Breast epithelium (tissue), 4 donors: ENCODE results near the gene NDST1. TPM values are rescaled to one million over a fixed set of nuclear protein-coding genes. Genes with fewer than 3 reads are reported as not detected.
A peak's percentile ranks its signal among the peaks of the same experiment; 100 is the strongest.

ENCODE experiments used
- DNase-seq, 2 donors: peaks; one replicate each; pipeline ENCODE4 v3.0.0-alpha.2; 2019; ENCODE audit warnings: low spot score in 2 of 2
- H3K27ac ChIP-seq, 2 donors: fragments of 200-600 bp; sonication (generic) in 1 of 2; one replicate each; pipeline ENCODE4 v1.5.1; 2016 to 2019; ENCODE audit warnings: mild to moderate bottlenecking in 1 of 2
- H3K27me3 ChIP-seq, 2 donors: fragments of 200-600 bp; sonication (generic) in 1 of 2; one replicate each; pipeline versions ENCODE4 v1.5.1 to v1.6.0; 2017 to 2019; ENCODE audit warnings: control low read depth in 1 of 2, mild to moderate bottlenecking in 1 of 2
- H3K36me3 ChIP-seq: fragments of 200-600 bp; one replicate; pipeline ENCODE4 v1.5.1; 2019
- H3K4me1 ChIP-seq, 2 donors: fragments of 200-600 bp; sonication (generic); one replicate each; pipeline ENCODE4 v1.5.1; 2016 to 2019; ENCODE audit warnings: control low read depth in 1 of 2
- H3K4me3 ChIP-seq, 3 donors: fragments of 200-600 bp; sonication (generic); 1 replicate in 2 of 3; 2 replicates in 1 of 3; pipeline ENCODE4 v1.5.1; 2016 to 2019; ENCODE audit warnings: mild to moderate bottlenecking in 3 of 3, moderate library complexity in 2 of 3
- H3K9me3 ChIP-seq, 2 donors: fragments of 200-600 bp; sonication (generic) in 1 of 2; one replicate each; pipeline ENCODE4 v1.5.1; 2016 to 2019; ENCODE audit warnings: control low read depth in 1 of 2
- POLR2A ChIP-seq: fragments of 450-650 bp; IDR thresholded peaks from one replicate; pipeline ENCODE4 v1.6.1; 2016; ENCODE audit warnings: antibody characterized with exemption, mild to moderate bottlenecking, moderate library complexity
- POLR2AphosphoS5 ChIP-seq, 3 donors: sonication (generic); formaldehyde crosslinking; IDR thresholded peaks; one replicate each; pipeline ENCODE4 v1.6.1; 2017; ENCODE audit warnings: antibody characterized with exemption in 3 of 3
- intact Hi-C: fragments of 100-400 bp; cut with DNase I; formaldehyde crosslinking; loops from one replicate; pipeline ENCODE4 v1.15.1; 2023; ENCODE audit warnings: low total_unique reads
- total RNA-seq, 3 donors: library from RNA; depleted of rRNA; stranded (reverse); fragments of >200 nt; gene quantifications; one replicate each; pipeline ENCODE4 v1.1.0, GENCODE V29; 2016
- TF ChIP-seq, protein P1 (sequence below), 3 donors: fragments of 450-650 bp; IDR thresholded peaks; one replicate each; pipeline ENCODE4 v1.5.1; 2016 to 2017; ENCODE audit warnings: antibody characterized with exemption in 3 of 3, mild to moderate bottlenecking in 3 of 3, moderate library complexity in 3 of 3

NDST1 gene
- total RNA-seq, 3 donors from 2014 or later: 46.7 to 92.3 (median 74.1) TPM

GRCh38 chr5:150587016-150587415 lies 79.1 kb downstream of the NDST1 start:
- Histone ChIP-seq H3K4me1 (peaks cover 4 to 13% of the 10 kb centered on the region in 2 donors), H3K27me3 (no peaks in the 10 kb centered on the region), H3K27ac (no peak overlapping the region), H3K4me3 (no peak overlapping the region), H3K9me3 (no peaks in the 10 kb centered on the region), H3K36me3 (no peaks in the 10 kb centered on the region)
- no peak for DNase-seq
- TF ChIP-seq POLR2A (no peak), POLR2AphosphoS5 (IDR thresholded peaks at IDR 0.05) (no peak)
- TF ChIP-seq, protein P1, sequence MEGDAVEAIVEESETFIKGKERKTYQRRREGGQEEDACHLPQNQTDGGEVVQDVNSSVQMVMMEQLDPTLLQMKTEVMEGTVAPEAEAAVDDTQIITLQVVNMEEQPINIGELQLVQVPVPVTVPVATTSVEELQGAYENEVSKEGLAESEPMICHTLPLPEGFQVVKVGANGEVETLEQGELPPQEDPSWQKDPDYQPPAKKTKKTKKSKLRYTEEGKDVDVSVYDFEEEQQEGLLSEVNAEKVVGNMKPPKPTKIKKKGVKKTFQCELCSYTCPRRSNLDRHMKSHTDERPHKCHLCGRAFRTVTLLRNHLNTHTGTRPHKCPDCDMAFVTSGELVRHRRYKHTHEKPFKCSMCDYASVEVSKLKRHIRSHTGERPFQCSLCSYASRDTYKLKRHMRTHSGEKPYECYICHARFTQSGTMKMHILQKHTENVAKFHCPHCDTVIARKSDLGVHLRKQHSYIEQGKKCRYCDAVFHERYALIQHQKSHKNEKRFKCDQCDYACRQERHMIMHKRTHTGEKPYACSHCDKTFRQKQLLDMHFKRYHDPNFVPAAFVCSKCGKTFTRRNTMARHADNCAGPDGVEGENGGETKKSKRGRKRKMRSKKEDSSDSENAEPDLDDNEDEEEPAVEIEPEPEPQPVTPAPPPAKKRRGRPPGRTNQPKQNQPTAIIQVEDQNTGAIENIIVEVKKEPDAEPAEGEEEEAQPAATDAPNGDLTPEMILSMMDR (IDR thresholded peaks at IDR 0.05): no peak
- intact Hi-C loops: no loop called here

- intact Hi-C loops: no loop called here
- no peak overlapping the region for H3K4me3 ChIP-seq
- H3K9me3 ChIP-seq: no peaks in the 10 kb centered on the region
- no peaks in the 10 kb centered on the region for H3K27me3 ChIP-seq
- H3K4me1 ChIP-seq: peaks cover 4 to 13% of the 10 kb centered on the region in 2 donors
- H3K36me3 ChIP-seq: no peaks in the 10 kb centered on the region
- no peak for DNase-seq
- no peak overlapping the region for H3K27ac ChIP-seq
- TF ChIP-seq, protein P1 (IDR thresholded peaks at IDR 0.05): no peak
- TF ChIP-seq POLR2AphosphoS5 (IDR thresholded peaks at IDR 0.05): no peak
- TF ChIP-seq POLR2A: no peak
These were observed 80.1 kb downstream of the NDST1 start for GRCh38 chr5:150587856-150588595.

DNA sequence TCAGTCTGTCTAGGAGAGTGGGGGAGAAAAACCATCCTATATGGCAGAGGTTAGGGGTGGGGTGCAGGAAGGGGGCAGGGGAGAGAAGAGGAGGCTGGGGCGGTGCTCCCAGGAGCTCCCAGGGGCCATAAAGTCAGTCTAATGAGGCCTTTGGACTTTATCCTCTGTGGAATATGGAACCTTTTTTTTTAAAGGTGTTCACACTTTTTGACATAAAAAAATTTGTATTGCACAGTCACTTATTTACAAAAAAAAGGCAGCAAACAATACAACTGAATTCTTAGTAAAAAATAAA lies 80.6 kb downstream of the NDST1 start:
- no peak for DNase-seq
- Histone ChIP-seq H3K9me3 (no peaks in the 10 kb centered on the region), H3K4me3 (no peak overlapping the region), H3K36me3 (no peaks in the 10 kb centered on the region), H3K27ac (no peak overlapping the region), H3K4me1 (peaks cover 4 to 13% of the 10 kb centered on the region in 2 donors), H3K27me3 (no peaks in the 10 kb centered on the region)
- TF ChIP-seq POLR2AphosphoS5 (IDR thresholded peaks at IDR 0.05): no peak
- TF ChIP-seq POLR2A: no peak
- intact Hi-C loops: no loop called here

DNA sequence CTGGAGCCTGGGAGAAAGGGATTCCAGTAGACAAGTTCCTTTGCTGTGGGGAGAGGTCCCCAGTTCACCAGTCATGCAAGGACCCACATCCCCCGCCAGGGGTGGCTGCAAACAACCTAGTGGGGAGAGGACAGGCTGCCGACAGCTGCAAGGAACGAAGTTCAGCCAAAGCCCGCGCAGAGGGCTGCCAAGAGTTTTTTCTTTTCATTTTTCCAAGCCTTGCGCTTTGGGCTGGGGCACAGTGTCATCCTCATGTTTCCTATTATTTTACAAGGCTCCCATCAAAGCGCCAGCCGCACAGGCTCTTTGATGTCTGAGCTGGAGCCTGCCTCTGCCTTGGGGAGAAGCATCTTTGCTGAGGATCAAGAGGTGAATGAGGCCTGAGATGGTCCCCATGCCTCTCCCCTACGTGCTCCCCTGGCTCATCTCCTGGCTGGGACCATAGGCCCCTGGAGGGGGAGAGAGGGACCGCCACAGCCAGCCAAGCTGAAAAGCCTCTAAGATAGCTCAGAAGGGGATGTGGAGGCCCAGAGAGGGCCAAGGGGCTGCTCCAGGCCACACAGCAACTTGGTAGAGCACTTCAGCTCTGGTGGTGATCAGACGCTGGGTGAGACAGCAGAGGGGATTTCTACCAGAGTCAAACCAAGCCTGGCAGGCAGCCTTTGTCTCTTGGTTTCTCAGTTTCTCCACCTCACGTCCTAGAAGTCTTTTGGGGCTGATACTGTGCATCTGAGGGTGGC lies 82.1 kb downstream of the NDST1 start:
- H3K27ac ChIP-seq: peak overlapping the region; percentile 64 to 85
- H3K4me3 ChIP-seq: no peak overlapping the region
- H3K9me3 ChIP-seq: no peaks in the 10 kb centered on the region
- H3K4me1 ChIP-seq: peaks cover 4 to 13% of the 10 kb centered on the region in 2 donors
- DNase-seq: peak in 1 of 2 donors; percentile 60
- no peaks in the 10 kb centered on the region for H3K27me3 ChIP-seq
- no peaks in the 10 kb centered on the region for H3K36me3 ChIP-seq
- intact Hi-C loops: loop anchor here (10.0 kb wide), 1 partner anchor 65 kb away; no protein-coding TSS in a partner anchor
- TF ChIP-seq POLR2AphosphoS5 (IDR thresholded peaks at IDR 0.05): peak in 1 of 3 donors; percentile 45
- TF ChIP-seq, protein P1 (IDR thresholded peaks at IDR 0.05): peak; percentile 29 to 70 (median 67)
- no peak for TF ChIP-seq POLR2A

GRCh38 chr5:150590979-150591695 lies 83.2 kb downstream of the NDST1 start:
- intact Hi-C loops: loop anchor here (10.0 kb wide), 1 partner anchor 64 kb away; no protein-coding TSS in a partner anchor

More at GRCh38 chr5:150590979-150591695, 83.2 kb downstream of the NDST1 start:
- DNase-seq: no peak
- no peaks in the 10 kb centered on the region for H3K9me3 ChIP-seq
- H3K36me3 ChIP-seq: no peaks in the 10 kb centered on the region
- TF ChIP-seq POLR2AphosphoS5 (IDR thresholded peaks at IDR 0.05) (no peak), POLR2A (no peak)
- TF ChIP-seq, protein P1 (IDR thresholded peaks at IDR 0.05): no peak
- no peaks in the 10 kb centered on the region for H3K27me3 ChIP-seq
- peak overlapping the region; percentile 64 to 85 for H3K27ac ChIP-seq
- H3K4me1 ChIP-seq: peaks cover 4 to 13% of the 10 kb centered on the region in 2 donors
- H3K4me3 ChIP-seq: no peak overlapping the region
